IMR-90 (cell line): ENCODE data around the gene HLA-DMB.

ENCODE experiments used
- RAD21 ChIP-seq: IDR thresholded peaks from 2 replicates; pipeline ENCODE4 v1.6.1; 2012; ENCODE audit warnings: low read length, improper control_type of control experiment
- TF ChIP-seq, protein P1 (sequence below): conservative IDR thresholded peaks from 2 replicates; pipeline ENCODE4 v1.5.1; 2012; ENCODE audit warnings: mild to moderate bottlenecking, low read depth, low read length, improper control_type of control experiment

DNA sequence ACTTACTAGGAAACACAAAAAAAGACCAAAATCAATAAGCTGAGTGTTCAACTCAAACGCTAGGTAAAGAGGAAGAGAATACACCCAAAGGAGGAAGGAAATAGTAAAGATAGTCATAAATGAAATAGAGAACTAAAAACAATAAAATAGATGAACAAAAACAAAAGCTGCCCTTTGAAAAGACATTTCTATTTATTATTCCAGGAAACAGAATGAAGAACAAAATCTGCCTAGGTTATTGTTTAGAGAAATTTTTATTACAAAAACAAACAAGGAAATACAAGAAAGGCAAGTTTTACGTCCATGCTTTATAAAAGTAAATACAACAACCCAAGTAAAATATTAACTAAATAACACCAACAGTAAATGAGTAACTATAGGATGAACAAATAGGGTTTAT is 20.1 kb downstream of the HLA-DMB start:
- TF ChIP-seq RAD21: no peak
- TF ChIP-seq, protein P1, sequence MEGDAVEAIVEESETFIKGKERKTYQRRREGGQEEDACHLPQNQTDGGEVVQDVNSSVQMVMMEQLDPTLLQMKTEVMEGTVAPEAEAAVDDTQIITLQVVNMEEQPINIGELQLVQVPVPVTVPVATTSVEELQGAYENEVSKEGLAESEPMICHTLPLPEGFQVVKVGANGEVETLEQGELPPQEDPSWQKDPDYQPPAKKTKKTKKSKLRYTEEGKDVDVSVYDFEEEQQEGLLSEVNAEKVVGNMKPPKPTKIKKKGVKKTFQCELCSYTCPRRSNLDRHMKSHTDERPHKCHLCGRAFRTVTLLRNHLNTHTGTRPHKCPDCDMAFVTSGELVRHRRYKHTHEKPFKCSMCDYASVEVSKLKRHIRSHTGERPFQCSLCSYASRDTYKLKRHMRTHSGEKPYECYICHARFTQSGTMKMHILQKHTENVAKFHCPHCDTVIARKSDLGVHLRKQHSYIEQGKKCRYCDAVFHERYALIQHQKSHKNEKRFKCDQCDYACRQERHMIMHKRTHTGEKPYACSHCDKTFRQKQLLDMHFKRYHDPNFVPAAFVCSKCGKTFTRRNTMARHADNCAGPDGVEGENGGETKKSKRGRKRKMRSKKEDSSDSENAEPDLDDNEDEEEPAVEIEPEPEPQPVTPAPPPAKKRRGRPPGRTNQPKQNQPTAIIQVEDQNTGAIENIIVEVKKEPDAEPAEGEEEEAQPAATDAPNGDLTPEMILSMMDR: no peak
